Endothelial cell of umbilical vein (primary cell): Measurements from ENCODE around the gene CKS2. TPM values are rescaled to one million over a fixed set of nuclear protein-coding genes. Genes with fewer than 3 reads are reported as not detected.
"Not testable (repeated sequence)": the region's sequence is repeated elsewhere in the genome, so short reads cannot be mapped to it uniquely, and the experiment has no call there.

Experiments used
- BruUV-seq: library from RNA; stranded (reverse); fragments of 400-500 nt; replicated peaks from 2 replicates; lab custom pipeline; 2021; lab: Mats Ljungman, UMichigan
- CTCF ChIA-PET: fragments of 300-600, 350-600 bp; sonication (Branson Sonifier 250); formaldehyde crosslinking; loops from one replicate; lab custom pipeline; 2021; ENCODE audit warnings: antibody characterized with exemption, inconsistent platforms; lab: Charles Lee
- POLR2A ChIA-PET: fragments of 300-600, 350-600 bp; sonication (Branson Sonifier 250); formaldehyde crosslinking; loops from one replicate; lab custom pipeline; 2021; ENCODE audit warnings: antibody characterized with exemption, inconsistent platforms; lab: Charles Lee
- DNase-seq: peaks from one replicate; pipeline ENCODE4 v3.0.0-alpha.2; 2011; ENCODE audit warnings: low read depth, low spot score
- FAIRE-seq: peaks from 2 replicates; lab custom pipeline; 2011; peaks lifted over from hg19 to GRCh38; lab: Jason Lieb, UNC
- H2AFZ ChIP-seq: 2 replicates; pipeline ENCODE4 v1.6.0; 2012; ENCODE audit warnings: low read depth, low read length, control low read depth, inconsistent platforms
- H3K27ac ChIP-seq: 2 replicates; pipeline ENCODE4 v1.5.1; 2011; ENCODE audit warnings: low read depth, mild to moderate bottlenecking, control low read depth, low read length, moderate library complexity; ENCODE audit not compliant: insufficient read depth
- H3K27me3 ChIP-seq, 2 experiments: 2 replicates each; pipeline versions ENCODE4 v1.6.0 to v1.6.1; 2011; ENCODE audit warnings: low read length in 2 of 2, mixed read lengths in 1 of 2; ENCODE audit not compliant: control insufficient read depth in 2 of 2, insufficient read depth in 2 of 2
- H3K36me3 ChIP-seq, 2 experiments: 2 replicates in 1 of 2; 3 replicates in 1 of 2; pipeline ENCODE4 v1.5.1; 2011; ENCODE audit warnings: low read length in 2 of 2, mild to moderate bottlenecking in 1 of 2, moderate library complexity in 1 of 2; ENCODE audit not compliant: control insufficient read depth in 2 of 2, insufficient read depth in 2 of 2; ENCODE audit errors: extremely low read depth in 1 of 2
- H3K4me1 ChIP-seq: 3 replicates; pipeline ENCODE4 v1.5.1; 2011; ENCODE audit warnings: mild to moderate bottlenecking, low read length; ENCODE audit not compliant: control insufficient read depth, insufficient read depth; ENCODE audit errors: extremely low read depth
- H3K4me2 ChIP-seq: 2 replicates; pipeline ENCODE4 v1.6.1; 2011; ENCODE audit warnings: low read length, control low read depth, mixed read lengths; ENCODE audit not compliant: insufficient read depth
- H3K4me3 ChIP-seq, 3 experiments: fragments of 200-600 bp in 1 of 3; sonication (generic), shearing (Covaris generic) in 1 of 3; replicated peaks in 1 of 3; 2 replicates each; pipeline ENCODE4 v1.5.1; 2011 to 2016; ENCODE audit warnings: control low read depth in 3 of 3, low read length in 3 of 3, mild to moderate bottlenecking in 2 of 3, inconsistent platforms in 1 of 3, low read depth in 1 of 3, moderate library complexity in 1 of 3; ENCODE audit not compliant: insufficient read depth in 1 of 3
- H3K79me2 ChIP-seq: 2 replicates; pipeline ENCODE4 v1.6.0; 2012; ENCODE audit warnings: low read length, inconsistent platforms; ENCODE audit not compliant: control insufficient read depth, insufficient read depth
- H3K9ac ChIP-seq: replicated peaks from 2 replicates; pipeline ENCODE3; 2011; ENCODE audit warnings: low read length, control low read depth; ENCODE audit not compliant: insufficient read depth; ENCODE audit errors: extremely low read depth
- H3K9me1 ChIP-seq: replicated peaks from 3 replicates; pipeline ENCODE4 v1.6.0; 2011; ENCODE audit warnings: mild to moderate bottlenecking, low read length; ENCODE audit not compliant: control insufficient read depth, insufficient read depth; ENCODE audit errors: extremely low read depth
- H3K9me3 ChIP-seq: replicated peaks from 2 replicates; pipeline ENCODE4 v1.5.1; 2012; ENCODE audit warnings: low read length, inconsistent platforms; ENCODE audit not compliant: control insufficient read depth, insufficient read depth
- H4K20me1 ChIP-seq: replicated peaks from 2 replicates; pipeline ENCODE3; 2011; ENCODE audit warnings: mild to moderate bottlenecking, low read length; ENCODE audit not compliant: control insufficient read depth, insufficient read depth; ENCODE audit errors: extremely low read depth
- EZH2 ChIP-seq: IDR thresholded peaks from 2 replicates; pipeline ENCODE4 v1.6.1; 2012; ENCODE audit warnings: borderline replicate concordance, low read depth, mild to moderate bottlenecking, moderate library complexity, low read length, inconsistent platforms; ENCODE audit not compliant: severe bottlenecking
- FOS ChIP-seq: IDR thresholded peaks from 2 replicates; pipeline ENCODE4 v1.6.1; 2011; ENCODE audit warnings: mild to moderate bottlenecking, low read length, moderate library complexity, borderline replicate concordance; ENCODE audit not compliant: insufficient read depth
- GATA2 ChIP-seq: IDR thresholded peaks from 2 replicates; pipeline ENCODE4 v1.7.0; 2011; ENCODE audit warnings: low read depth, mild to moderate bottlenecking, moderate library complexity, mixed read lengths, low read length; ENCODE audit not compliant: insufficient read length, insufficient read depth
- JUN ChIP-seq: IDR thresholded peaks from 2 replicates; pipeline ENCODE4 v1.6.1; 2011; ENCODE audit warnings: borderline replicate concordance, low read depth; ENCODE audit not compliant: insufficient read length, insufficient read depth
- MYC ChIP-seq: IDR thresholded peaks from one replicate; pipeline ENCODE4 v1.6.1; 2011; ENCODE audit warnings: mild to moderate bottlenecking, low read depth, low read length
- POLR2AphosphoS5 ChIP-seq: IDR thresholded peaks from 2 replicates; pipeline ENCODE4 v1.6.1; 2012; ENCODE audit warnings: low read depth, mild to moderate bottlenecking, control low read depth, low read length, moderate library complexity; ENCODE audit not compliant: insufficient read depth
- dilution Hi-C: fragments of 300-500 bp; cut with MboI; formaldehyde crosslinking; loops from one replicate; pipeline ENCODE4 v1.15.0; 2019; ENCODE audit warnings: low sequenced_read_pairs; ENCODE audit not compliant: extremely low pct_ligation_motif_present
- intact Hi-C: fragments of 100-400 bp; cut with micrococcal nuclease; formaldehyde crosslinking; loops from one replicate; pipeline ENCODE4 v1.10.0; 2022
- polyA plus RNA-seq, 4 experiments: library from polyadenylated mRNA; depleted of rRNA in 3 of 4; stranded (reverse) in 3 of 4; unstranded in 1 of 4; fragments of >200 nt; gene quantifications; 2 replicates each; pipeline versions ENCODE4 v1.2.1 to v1.2.3, GENCODE V29; 2011 to 2012; ENCODE audit warnings: missing spikeins in 1 of 4
- total RNA-seq: library from RNA; stranded (reverse); gene quantifications from 2 replicates; pipeline ENCODE4 v1.2.3, GENCODE V29; 2021
- TF ChIP-seq, protein P1 (sequence below), 2 donors: IDR thresholded peaks; 1 replicate in 1 of 2; 2 replicates in 1 of 2; pipeline ENCODE4 v1.5.1; 2011; ENCODE audit warnings: low read length in 2 of 2, mild to moderate bottlenecking in 2 of 2, moderate library complexity in 2 of 2, control low read depth in 1 of 2, inconsistent platforms in 1 of 2, low read depth in 1 of 2; ENCODE audit not compliant: insufficient read depth in 1 of 2; ENCODE audit errors: extremely low read depth in 1 of 2
- TF ChIP-seq, protein P2 (sequence below): IDR thresholded peaks from 2 replicates; pipeline ENCODE4 v1.6.1; 2011; ENCODE audit not compliant: insufficient read depth, insufficient read length

CKS2 gene
- total and polyA plus RNA-seq, 2 donors (not counting 3 experiments of a cell fraction or from before 2014, with no cell fraction given) = 153 to 269 TPM

- Histone ChIP-seq H3K79me2 (no peaks in the 10 kb centered on the region), H4K20me1 (no peaks in the 10 kb centered on the region), H2AFZ (no peak overlapping the region), H3K36me3 (no peaks in the 10 kb centered on the region), H3K27ac (no peak overlapping the region), H3K4me3 (no peak overlapping the region), H3K4me2 (no peak overlapping the region), H3K4me1 (no peaks in the 10 kb centered on the region), H3K9me3 (no peaks in the 10 kb centered on the region), H3K9ac (no peak overlapping the region), H3K9me1 (no peaks in the 10 kb centered on the region), H3K27me3 (no peaks in the 10 kb centered on the region)
- FAIRE-seq = peak; percentile 28
- no TSS peak for BruUV-seq
- intact Hi-C loops = no loop called here
- CTCF ChIA-PET = interaction anchor here (1.3 kb wide), 1 partner anchor 17 kb away, joined by 7 read pairs; no protein-coding TSS in a partner anchor
- POLR2A ChIA-PET = no interaction called here
- dilution Hi-C loops = no loop called here
- DNase-seq = peak; percentile 41
- TF ChIP-seq POLR2AphosphoS5 = no peak
- no peak for TF ChIP-seq FOS
- TF ChIP-seq GATA2 = no peak
- TF ChIP-seq JUN = no peak
- no peak for TF ChIP-seq EZH2
- TF ChIP-seq, protein P1, sequence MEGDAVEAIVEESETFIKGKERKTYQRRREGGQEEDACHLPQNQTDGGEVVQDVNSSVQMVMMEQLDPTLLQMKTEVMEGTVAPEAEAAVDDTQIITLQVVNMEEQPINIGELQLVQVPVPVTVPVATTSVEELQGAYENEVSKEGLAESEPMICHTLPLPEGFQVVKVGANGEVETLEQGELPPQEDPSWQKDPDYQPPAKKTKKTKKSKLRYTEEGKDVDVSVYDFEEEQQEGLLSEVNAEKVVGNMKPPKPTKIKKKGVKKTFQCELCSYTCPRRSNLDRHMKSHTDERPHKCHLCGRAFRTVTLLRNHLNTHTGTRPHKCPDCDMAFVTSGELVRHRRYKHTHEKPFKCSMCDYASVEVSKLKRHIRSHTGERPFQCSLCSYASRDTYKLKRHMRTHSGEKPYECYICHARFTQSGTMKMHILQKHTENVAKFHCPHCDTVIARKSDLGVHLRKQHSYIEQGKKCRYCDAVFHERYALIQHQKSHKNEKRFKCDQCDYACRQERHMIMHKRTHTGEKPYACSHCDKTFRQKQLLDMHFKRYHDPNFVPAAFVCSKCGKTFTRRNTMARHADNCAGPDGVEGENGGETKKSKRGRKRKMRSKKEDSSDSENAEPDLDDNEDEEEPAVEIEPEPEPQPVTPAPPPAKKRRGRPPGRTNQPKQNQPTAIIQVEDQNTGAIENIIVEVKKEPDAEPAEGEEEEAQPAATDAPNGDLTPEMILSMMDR (IDR thresholded peaks at IDR 0.05; ENCODE audit: extremely low read depth in 1 of 2, insufficient read depth in 1 of 2, low read depth in 1 of 2, low read length in 2 of 2) = no peak
- no peak for TF ChIP-seq MYC
- TF ChIP-seq, protein P2, sequence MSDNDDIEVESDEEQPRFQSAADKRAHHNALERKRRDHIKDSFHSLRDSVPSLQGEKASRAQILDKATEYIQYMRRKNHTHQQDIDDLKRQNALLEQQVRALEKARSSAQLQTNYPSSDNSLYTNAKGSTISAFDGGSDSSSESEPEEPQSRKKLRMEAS = no peak
These were observed 15.6 kb upstream of the CKS2 start for GRCh38 chr9:89295400-89295799.

DNA sequence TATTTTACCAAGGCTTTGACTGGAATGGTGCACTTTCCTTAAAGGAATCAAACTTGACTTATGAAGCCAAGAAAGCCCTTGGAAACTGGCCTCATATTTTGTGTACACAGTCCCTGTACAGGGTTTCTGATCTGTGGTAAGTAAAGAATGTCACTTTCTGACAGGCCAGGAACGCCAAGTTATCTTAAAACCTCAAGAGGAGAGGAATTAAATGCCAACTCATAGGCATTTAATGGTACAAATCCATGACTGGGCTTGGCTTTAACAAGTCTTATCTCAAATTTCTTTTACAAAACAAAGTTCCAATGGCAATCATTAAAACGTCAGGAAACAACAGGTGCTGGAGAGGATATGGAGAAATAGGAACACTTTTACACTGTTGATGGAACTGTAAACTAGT, 9.0 kb upstream of the CKS2 start:
- H3K27ac ChIP-seq, H3K4me2 ChIP-seq, H3K4me1 ChIP-seq, H3K4me3 ChIP-seq, CTCF ChIA-PET, H3K9ac ChIP-seq, H2AFZ ChIP-seq, H3K9me1 ChIP-seq, H3K79me2 ChIP-seq, BruUV-seq, H3K27me3 ChIP-seq, POLR2A ChIA-PET, intact Hi-C loops, dilution Hi-C loops, H3K36me3 ChIP-seq, H3K9me3 ChIP-seq, DNase-seq, H4K20me1 ChIP-seq, FAIRE-seq: not testable (repeated sequence)
